ENCODE results near the gene NAA40. TPM values are rescaled to one million over a fixed set of nuclear protein-coding genes. Genes with fewer than 3 reads are reported as not detected.

Gene NAA40
- total and polyA plus RNA-seq, 10 of the 15 experiments (the other 5 are each of a cell fraction or from before 2014, with no cell fraction given), result 4.8 to 31.6 (median 22.2) TPM

DNA sequence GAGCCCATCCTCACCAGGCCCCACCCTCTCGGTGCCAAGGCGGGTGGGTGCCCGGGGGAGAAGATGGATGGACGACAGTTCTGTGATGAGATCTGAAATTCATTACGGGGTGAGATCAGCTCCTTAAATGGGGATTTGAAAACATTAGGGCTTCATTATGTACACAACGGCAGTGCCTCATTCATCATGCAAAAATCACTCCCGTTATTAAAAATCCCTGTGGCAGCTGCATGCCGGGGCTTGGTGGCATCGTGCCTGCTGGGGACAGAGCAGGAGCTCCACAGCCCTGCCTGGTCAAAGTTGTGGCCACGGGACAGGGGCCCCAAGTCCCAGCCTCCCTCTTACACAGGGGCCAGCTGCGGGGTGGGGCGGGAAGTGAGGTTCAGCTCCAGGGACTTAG, 67.6 kb downstream of the NAA40 start:
- no peak for TF ChIP-seq WRNIP1 (IDR thresholded peaks at IDR 0.05; ENCODE audit: borderline replicate concordance, low read depth, low read length)
- Histone ChIP-seq H3K27me3 (replicated peaks in 1 of 2; ENCODE audit: control insufficient read depth in 2 of 2, insufficient read depth in 2 of 2, low read length in 1 of 2) (no peaks in the 10 kb centered on the region; a peak in 3 of 4 replicates), H4K20me1 (ENCODE audit: control insufficient read depth, insufficient read depth) (no peaks in the 10 kb centered on the region; the same call in 1 of the 2 replicates), H3K4me1 (ENCODE audit: control insufficient read depth, insufficient read depth, low read length) (no peaks in the 10 kb centered on the region; the same call in 1 of the 2 replicates), H3K9ac (ENCODE audit: control insufficient read depth, insufficient read depth, low read length) (no peak overlapping the region), H3K79me2 (ENCODE audit: control insufficient read depth, insufficient read depth, low read length) (no peaks in the 10 kb centered on the region), H3K4me3 (no peak overlapping the region), H3K36me3 (ENCODE audit: control insufficient read depth in 2 of 2, insufficient read depth in 2 of 2, low read length in 1 of 2) (no peaks in the 10 kb centered on the region), H3K4me2 (ENCODE audit: control insufficient read depth, insufficient read depth) (no peak overlapping the region), H2AFZ (ENCODE audit: control insufficient read depth, low read depth, low read length) (no peak overlapping the region), H3K27ac (ENCODE audit: control insufficient read depth, insufficient read depth) (no peak overlapping the region), H3K9me3 (replicated peaks; ENCODE audit: control insufficient read depth, insufficient read depth, low read length) (peaks cover 3% of the 10 kb centered on the region; the same call in 2 of the 3 replicates)
- ATAC-seq (no peak), DNase-seq (ENCODE audit: low read depth, low spot score) (no peak), FAIRE-seq (no peak)
- in situ Hi-C loops (cut with MboI), result no loop called here
- intact Hi-C loops (cut with micrococcal nuclease; ENCODE audit: unreplicated experiment), result no loop called here
- POLR2A ChIA-PET, result no interaction called here
- 47% methylated on average over 12 of the region's 12 CpGs for WGBS (ENCODE audit: insufficient coverage, insufficient replicate concordance, low lambda C conversion rate, missing lambda C conversion rate)
- BruUV-seq (replicated peaks), result no TSS peak
- CTCF ChIA-PET, result no interaction called here
- SMC1A ChIA-PET (ENCODE audit: uncharacterized antibody, unreplicated experiment), result interaction anchor here (1.2 kb wide), 1 partner anchor 142 kb away, joined by 3 read pairs; no protein-coding TSS in a partner anchor
- RAD21 ChIA-PET (ENCODE audit: unreplicated experiment), result no interaction called here

Small RNA genes within 50 kb of the gene (small RNA-seq; reads per million reads assigned to genes)
- not detected for gene RNU6-45P

Other genes with a start within 250 kb of the NAA40 start
Only the 7 nearest of the 9 such genes appear.
- 5.5 and 5.6 TPM in 2 replicates for gene ZFTA, start 170.2 kb upstream of the NAA40 start, total RNA-seq (2014; rRNA removed)
- gene ZFTA, start 170.2 kb upstream of the NAA40 start, total RNA-seq (2014; rRNA removed; fragmentation: Illumina TruSeq; extraction: Trizol), result 2.3 and 2.4 TPM in 2 replicates
- gene ZFTA, start 170.2 kb upstream of the NAA40 start, total RNA-seq (2021), result 7.3 and 7.9 TPM in 2 replicates
- gene ZFTA, start 170.2 kb upstream of the NAA40 start, polyA plus RNA-seq (2011; rRNA removed), result 2.5 and 2.6 TPM in 2 replicates
- gene ZFTA, start 170.2 kb upstream of the NAA40 start, polyA plus RNA-seq (2014; fragmentation: Illumina TruSeq; extraction: Trizol), result 2.0 and 2.2 TPM in 2 replicates
- under 1 TPM; 0.39 to 0.99 TPM for gene ZFTA, start 170.2 kb upstream of the NAA40 start, polyA plus RNA-seq (2014; fragmentation: Nextera tagmentation; extraction: Ambion mirVana)
- gene ZFTA, start 170.2 kb upstream of the NAA40 start, polyA plus RNA-seq (2014; rRNA removed), result 4.4 and 5.5 TPM in 2 replicates
- gene ZFTA, start 170.2 kb upstream of the NAA40 start, polyA plus RNA-seq (2016; fragmentation: Nextera tagmentation; extraction: Ambion mirVana), result under 1 TPM; 0.40 to 0.43 TPM
- gene SPINDOC, start 125.5 kb upstream of the NAA40 start, total RNA-seq (2014; rRNA removed), result 27.5 and 32.6 TPM in 2 replicates
- gene SPINDOC, start 125.5 kb upstream of the NAA40 start, total RNA-seq (2014; rRNA removed; fragmentation: Illumina TruSeq; extraction: Trizol), result 17.9 and 22.5 TPM in 2 replicates
- 31.5 and 36.3 TPM in 2 replicates for gene SPINDOC, start 125.5 kb upstream of the NAA40 start, total RNA-seq (2021)
- gene SPINDOC, start 125.5 kb upstream of the NAA40 start, polyA plus RNA-seq (2011; rRNA removed), result 11.9 and 19.0 TPM in 2 replicates
- 6.3 and 14.7 TPM in 2 replicates for gene SPINDOC, start 125.5 kb upstream of the NAA40 start, polyA plus RNA-seq (2014; fragmentation: Illumina TruSeq; extraction: Trizol)
- gene SPINDOC, start 125.5 kb upstream of the NAA40 start, polyA plus RNA-seq (2014; fragmentation: Nextera tagmentation; extraction: Ambion mirVana), result 1 to 10 TPM; 1.1 to 1.2 TPM
- 38.2 and 41.4 TPM in 2 replicates for gene SPINDOC, start 125.5 kb upstream of the NAA40 start, polyA plus RNA-seq (2014; rRNA removed)
- 1 to 10 TPM in 1 of 2 experiments, under 1 TPM in 1; 0.88 to 1.2 TPM for gene SPINDOC, start 125.5 kb upstream of the NAA40 start, polyA plus RNA-seq (2016; fragmentation: Nextera tagmentation; extraction: Ambion mirVana)
- gene MARK2, start 99.9 kb upstream of the NAA40 start, total RNA-seq (2014; rRNA removed), result 10.7 and 14.8 TPM in 2 replicates
- gene MARK2, start 99.9 kb upstream of the NAA40 start, total RNA-seq (2014; rRNA removed; fragmentation: Illumina TruSeq; extraction: Trizol), result 9.3 and 9.7 TPM in 2 replicates
- gene MARK2, start 99.9 kb upstream of the NAA40 start, total RNA-seq (2021), result 29.5 and 30.0 TPM in 2 replicates
- 11.3 and 14.5 TPM in 2 replicates for gene MARK2, start 99.9 kb upstream of the NAA40 start, polyA plus RNA-seq (2011; rRNA removed)
- gene MARK2, start 99.9 kb upstream of the NAA40 start, polyA plus RNA-seq (2014; fragmentation: Illumina TruSeq; extraction: Trizol), result 13.6 and 16.1 TPM in 2 replicates
- under 1 TPM; 0.19 to 0.40 TPM for gene MARK2, start 99.9 kb upstream of the NAA40 start, polyA plus RNA-seq (2014; fragmentation: Nextera tagmentation; extraction: Ambion mirVana)
- 20.2 and 22.2 TPM in 2 replicates for gene MARK2, start 99.9 kb upstream of the NAA40 start, polyA plus RNA-seq (2014; rRNA removed)
- gene MARK2, start 99.9 kb upstream of the NAA40 start, polyA plus RNA-seq (2016; fragmentation: Nextera tagmentation; extraction: Ambion mirVana), result 10 to 100 TPM in 1 of 2 experiments, 1 to 10 TPM in 1; 4.1 to 11.9 TPM
- 0.05 and 0.17 TPM in 2 replicates for gene RCOR2, start 21.8 kb upstream of the NAA40 start, total RNA-seq (2014; rRNA removed)
- gene RCOR2, start 21.8 kb upstream of the NAA40 start, total RNA-seq (2014; rRNA removed; fragmentation: Illumina TruSeq; extraction: Trizol), result 0.09 TPM in 1 of 2 replicates, not detected in the other
- gene RCOR2, start 21.8 kb upstream of the NAA40 start, total RNA-seq (2021), result 0.16 and 0.28 TPM in 2 replicates
- 0.07 and 0.11 TPM in 2 replicates for gene RCOR2, start 21.8 kb upstream of the NAA40 start, polyA plus RNA-seq (2011; rRNA removed)
- gene RCOR2, start 21.8 kb upstream of the NAA40 start, polyA plus RNA-seq (2014; fragmentation: Illumina TruSeq; extraction: Trizol), result 0.06 and 0.10 TPM in 2 replicates
- not detected for gene RCOR2, start 21.8 kb upstream of the NAA40 start, polyA plus RNA-seq (2014; fragmentation: Nextera tagmentation; extraction: Ambion mirVana)
- 0.23 and 0.32 TPM in 2 replicates for gene RCOR2, start 21.8 kb upstream of the NAA40 start, polyA plus RNA-seq (2014; rRNA removed)
- gene RCOR2, start 21.8 kb upstream of the NAA40 start, polyA plus RNA-seq (2016; fragmentation: Nextera tagmentation; extraction: Ambion mirVana), result not detected
- 1,046 and 1,202 TPM in 2 replicates for gene COX8A, start 35.6 kb downstream of the NAA40 start, total RNA-seq (2014; rRNA removed)
- gene COX8A, start 35.6 kb downstream of the NAA40 start, total RNA-seq (2014; rRNA removed; fragmentation: Illumina TruSeq; extraction: Trizol), result 428 and 448 TPM in 2 replicates
- 588 and 613 TPM in 2 replicates for gene COX8A, start 35.6 kb downstream of the NAA40 start, total RNA-seq (2021)
- 140 and 329 TPM in 2 replicates for gene COX8A, start 35.6 kb downstream of the NAA40 start, polyA plus RNA-seq (2011; rRNA removed)
- gene COX8A, start 35.6 kb downstream of the NAA40 start, polyA plus RNA-seq (2014; fragmentation: Illumina TruSeq; extraction: Trizol), result 35.8 and 243 TPM in 2 replicates
- gene COX8A, start 35.6 kb downstream of the NAA40 start, polyA plus RNA-seq (2014; fragmentation: Nextera tagmentation; extraction: Ambion mirVana), result 100 to 1,000 TPM; 387 to 457 TPM
- gene COX8A, start 35.6 kb downstream of the NAA40 start, polyA plus RNA-seq (2014; rRNA removed), result 1,451 and 1,476 TPM in 2 replicates
- gene COX8A, start 35.6 kb downstream of the NAA40 start, polyA plus RNA-seq (2016; fragmentation: Nextera tagmentation; extraction: Ambion mirVana), result 100 to 1,000 TPM; 792 to 857 TPM
- gene OTUB1, start 47.4 kb downstream of the NAA40 start, total RNA-seq (2014; rRNA removed), result 95.4 and 108 TPM in 2 replicates
- 46.8 and 49.6 TPM in 2 replicates for gene OTUB1, start 47.4 kb downstream of the NAA40 start, total RNA-seq (2014; rRNA removed; fragmentation: Illumina TruSeq; extraction: Trizol)
- 95.0 and 96.9 TPM in 2 replicates for gene OTUB1, start 47.4 kb downstream of the NAA40 start, total RNA-seq (2021)
- 54.4 and 137 TPM in 2 replicates for gene OTUB1, start 47.4 kb downstream of the NAA40 start, polyA plus RNA-seq (2011; rRNA removed)
- gene OTUB1, start 47.4 kb downstream of the NAA40 start, polyA plus RNA-seq (2014; fragmentation: Illumina TruSeq; extraction: Trizol), result 47.3 and 70.4 TPM in 2 replicates
- gene OTUB1, start 47.4 kb downstream of the NAA40 start, polyA plus RNA-seq (2014; fragmentation: Nextera tagmentation; extraction: Ambion mirVana), result 100 to 1,000 TPM; 125 to 225 TPM
- gene OTUB1, start 47.4 kb downstream of the NAA40 start, polyA plus RNA-seq (2014; rRNA removed), result 156 and 169 TPM in 2 replicates
- 100 to 1,000 TPM; 165 to 174 TPM for gene OTUB1, start 47.4 kb downstream of the NAA40 start, polyA plus RNA-seq (2016; fragmentation: Nextera tagmentation; extraction: Ambion mirVana)
- not detected in 2 replicates for gene FLRT1, start 96.9 kb downstream of the NAA40 start, total RNA-seq (2014; rRNA removed)
- gene FLRT1, start 96.9 kb downstream of the NAA40 start, total RNA-seq (2014; rRNA removed; fragmentation: Illumina TruSeq; extraction: Trizol), result not detected in 2 replicates
- gene FLRT1, start 96.9 kb downstream of the NAA40 start, total RNA-seq (2021), result not detected in 2 replicates
- not detected in 2 replicates for gene FLRT1, start 96.9 kb downstream of the NAA40 start, polyA plus RNA-seq (2011; rRNA removed)
- gene FLRT1, start 96.9 kb downstream of the NAA40 start, polyA plus RNA-seq (2014; fragmentation: Illumina TruSeq; extraction: Trizol), result not detected in 2 replicates
- not detected for gene FLRT1, start 96.9 kb downstream of the NAA40 start, polyA plus RNA-seq (2014; fragmentation: Nextera tagmentation; extraction: Ambion mirVana)
- not detected in 2 replicates for gene FLRT1, start 96.9 kb downstream of the NAA40 start, polyA plus RNA-seq (2014; rRNA removed)
- under 1 TPM; 0.10 to 0.12 TPM for gene FLRT1, start 96.9 kb downstream of the NAA40 start, polyA plus RNA-seq (2016; fragmentation: Nextera tagmentation; extraction: Ambion mirVana)

Measured in GM12878 (cell line).